Glomerular visceral epithelial cell (primary cell): Measurements from ENCODE around the gene VWF.

Experiments
- DNase-seq: peaks from one replicate; pipeline ENCODE4 v3.0.0-alpha.2; 2016; ENCODE audit errors: extremely low spot score

VWF gene

DNA sequence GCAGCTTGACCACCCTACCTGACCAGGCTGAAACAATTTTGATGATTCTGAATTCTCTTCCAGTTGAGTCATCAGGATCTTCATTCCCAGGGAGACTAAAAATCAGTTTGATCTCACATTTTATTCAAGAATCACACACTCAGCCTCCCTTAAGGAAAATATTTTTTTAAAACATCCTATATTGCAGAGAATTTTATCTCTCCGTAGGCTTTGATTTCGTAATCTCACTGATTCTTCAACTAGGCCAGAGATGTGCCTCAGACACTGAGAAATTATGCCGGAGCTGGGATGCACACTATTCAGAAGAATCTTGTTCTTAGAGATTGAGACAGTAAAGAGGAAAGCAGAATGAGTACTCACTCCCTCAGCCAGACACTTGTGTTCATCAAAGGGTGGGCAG, 172.4 kb downstream of the VWF start:
- DNase-seq: no peak

DNA sequence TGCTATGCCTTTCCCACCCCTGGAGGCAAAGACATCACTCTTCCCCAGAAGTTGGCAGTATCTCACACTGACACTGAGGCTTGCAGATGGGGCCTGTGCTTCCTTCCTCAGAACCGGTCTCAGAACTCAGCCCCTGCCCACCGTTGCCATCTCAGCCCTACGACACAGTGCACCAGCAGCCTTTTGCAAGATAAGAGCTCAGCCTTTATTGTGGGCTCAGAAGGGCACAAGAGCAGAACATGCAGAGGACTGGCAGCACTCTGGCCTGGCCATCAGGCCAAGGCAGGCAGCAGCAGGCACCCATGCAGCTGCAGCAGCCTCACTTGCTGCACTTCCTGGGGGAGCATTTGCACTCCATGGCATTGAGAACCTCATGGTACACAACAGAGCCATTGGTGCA, 175.8 kb downstream of the VWF start:
- no peak for DNase-seq

GRCh38 chr12:5947006-5947405, 177.5 kb downstream of the VWF start:
- DNase-seq: no peak

- no peak for DNase-seq
These were observed 178.1 kb downstream of the VWF start for GRCh38 chr12:5946388-5946787.

DNA sequence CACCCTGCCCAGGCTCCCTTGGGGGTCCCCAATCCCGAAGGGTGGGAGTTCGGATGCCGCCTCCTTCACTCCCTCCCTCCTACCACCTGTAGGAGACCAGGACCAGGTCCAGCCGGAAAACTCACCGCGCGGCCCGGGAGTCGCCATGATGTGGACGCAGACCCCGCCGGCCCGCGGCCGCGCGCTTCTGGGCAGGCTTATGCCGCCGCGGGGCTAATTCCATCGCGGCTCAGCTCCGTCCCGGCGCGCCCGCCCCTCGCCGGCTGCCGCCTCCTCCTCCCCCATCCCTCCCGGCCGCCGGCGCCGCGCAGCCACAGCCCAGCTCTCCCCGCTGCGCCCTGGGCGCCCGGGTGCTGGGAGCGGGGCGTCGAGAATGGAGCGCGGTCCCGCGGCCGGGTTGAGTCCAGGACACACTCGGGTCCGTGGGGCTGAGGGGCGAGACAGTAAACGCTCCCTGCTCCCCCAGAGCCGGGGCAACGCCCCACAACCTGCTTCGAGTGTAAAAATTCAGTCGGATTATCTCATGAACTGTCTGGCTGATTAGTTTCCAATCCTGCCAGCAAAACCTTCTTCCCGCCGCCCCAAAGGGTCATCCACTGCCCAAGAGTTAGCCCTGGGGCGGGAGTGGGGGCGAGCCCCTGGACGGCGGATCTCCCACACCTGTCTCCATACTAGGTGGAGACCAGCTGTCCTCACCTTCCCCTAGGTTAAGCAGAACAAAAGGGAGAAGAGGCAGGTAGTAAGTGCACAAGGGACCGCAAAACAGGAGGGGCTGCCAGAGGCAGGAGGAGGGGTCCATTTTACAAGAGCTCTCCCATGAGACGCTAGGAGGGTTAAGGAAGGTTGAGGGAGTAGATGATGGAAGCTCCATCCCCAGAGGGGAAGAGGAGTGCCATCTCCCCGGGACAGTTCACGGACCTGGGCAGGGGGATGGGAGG, 179.1 kb downstream of the VWF start, which contains the start of gene ANO2:
Gene ANO2, minus strand, starts transcription at position 189 of the 938 bp plus-strand sequence. Its CDS starts 42 bp downstream, at position 147.
- peak; percentile 15 for DNase-seq

GRCh38 chr12:5944688-5945070, 179.8 kb downstream of the VWF start:
- no peak for DNase-seq

- DNase-seq: no peak
These were observed 180.4 kb downstream of the VWF start for GRCh38 chr12:5944053-5944452.

DNA sequence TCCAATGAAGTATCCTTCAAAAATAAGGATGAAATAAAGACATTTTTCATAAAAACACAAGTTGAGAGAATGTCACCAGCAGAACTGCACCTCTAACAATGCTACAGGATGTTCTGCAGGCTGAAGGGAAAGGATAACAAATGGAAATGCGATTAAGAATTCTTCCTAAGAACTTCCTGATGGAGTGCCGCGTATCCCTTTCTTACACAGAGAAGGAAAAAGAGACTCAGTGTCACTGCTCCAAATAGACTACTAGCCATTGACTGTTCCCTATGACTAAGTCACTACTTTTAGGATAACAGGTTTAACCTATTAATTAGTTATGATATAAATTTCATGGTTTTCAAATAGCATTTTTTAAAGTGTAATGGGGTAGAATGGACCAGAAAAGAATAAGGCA, 182.6 kb downstream of the VWF start:
- no peak for DNase-seq

- DNase-seq: no peak
These were observed 196.5 kb downstream of the VWF start for GRCh38 chr12:5927732-5928516.

- DNase-seq: no peak
These were observed 198.8 kb downstream of the VWF start for GRCh38 chr12:5925646-5926045.

- DNase-seq: no peak
These were observed 200.1 kb downstream of the VWF start for GRCh38 chr12:5924342-5924741.

DNA sequence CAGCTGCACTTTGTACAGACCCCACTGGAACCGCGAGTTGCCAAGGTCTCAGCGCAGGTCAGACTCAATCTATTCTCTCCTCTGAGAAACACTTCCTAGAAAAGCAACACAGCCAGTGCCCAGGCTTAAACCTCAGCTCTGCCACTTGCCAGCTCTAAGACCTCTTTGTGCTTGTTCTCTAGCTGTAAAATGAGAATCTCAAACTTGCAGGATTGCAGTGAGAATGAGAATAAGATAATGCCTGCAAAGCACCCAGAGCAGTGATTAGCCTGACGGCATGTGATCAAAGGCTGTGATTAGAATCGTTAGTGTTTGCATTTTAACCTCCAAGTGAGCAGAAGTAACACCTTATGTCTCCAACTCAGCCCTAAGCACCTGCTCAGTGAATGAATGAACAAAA, 200.7 kb downstream of the VWF start:
- no peak for DNase-seq

GRCh38 chr12:5923043-5923605, 201.3 kb downstream of the VWF start:
- no peak for DNase-seq

GRCh38 chr12:5921966-5922899, 202.2 kb downstream of the VWF start:
- DNase-seq: no peak

DNA sequence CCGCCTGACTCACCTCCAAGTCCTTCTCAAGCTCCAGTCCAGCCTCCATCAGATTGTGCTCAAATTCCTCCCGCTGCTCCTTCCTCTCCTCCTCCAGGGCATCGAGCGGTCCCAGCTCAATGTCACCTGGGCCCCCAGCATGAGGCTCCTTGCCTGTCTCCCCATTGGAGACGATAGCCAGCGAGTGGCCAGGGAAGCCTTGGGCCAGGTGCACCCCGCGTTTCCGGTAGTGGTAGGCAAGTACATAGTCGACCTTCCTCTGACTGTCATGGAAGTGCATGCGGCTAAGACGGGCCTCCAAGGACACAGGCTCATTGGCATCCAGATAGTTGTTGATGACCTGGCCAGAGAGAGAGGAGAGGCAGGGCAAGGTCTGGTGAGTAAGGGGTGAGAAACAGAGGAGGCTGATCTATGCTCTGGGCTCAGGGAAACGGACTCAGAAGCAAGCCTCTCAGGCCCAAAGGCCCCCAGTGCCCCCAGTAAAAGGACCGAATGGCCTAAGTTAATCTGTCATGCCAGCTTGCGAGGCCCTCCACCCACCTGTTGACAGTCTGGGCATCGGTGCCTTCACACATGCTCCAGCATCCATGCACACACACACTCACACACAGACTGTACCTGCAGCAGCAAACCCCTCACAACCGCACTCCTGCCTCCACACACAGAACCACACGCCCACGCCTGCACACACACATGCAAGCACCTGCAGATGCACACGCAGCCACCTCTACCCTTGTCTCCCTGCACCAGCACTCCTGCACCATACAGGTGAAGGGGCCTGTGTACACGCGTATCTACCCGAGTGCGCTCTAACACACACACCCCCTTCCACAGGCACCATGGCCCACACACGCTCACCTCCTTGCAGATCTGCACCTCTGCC, 203.2 kb downstream of the VWF start:
- DNase-seq: no peak

- no peak for DNase-seq
These were observed 207.6 kb downstream of the VWF start for GRCh38 chr12:5916785-5917290.

- no peak for DNase-seq
These were observed 209.0 kb downstream of the VWF start for GRCh38 chr12:5915511-5915910.

GRCh38 chr12:5914387-5915149, 209.9 kb downstream of the VWF start:
- DNase-seq: no peak

- DNase-seq: no peak
These were observed 211.1 kb downstream of the VWF start for GRCh38 chr12:5913387-5913786.
